ENCODE measurements around the gene IKBKE.

DNA sequence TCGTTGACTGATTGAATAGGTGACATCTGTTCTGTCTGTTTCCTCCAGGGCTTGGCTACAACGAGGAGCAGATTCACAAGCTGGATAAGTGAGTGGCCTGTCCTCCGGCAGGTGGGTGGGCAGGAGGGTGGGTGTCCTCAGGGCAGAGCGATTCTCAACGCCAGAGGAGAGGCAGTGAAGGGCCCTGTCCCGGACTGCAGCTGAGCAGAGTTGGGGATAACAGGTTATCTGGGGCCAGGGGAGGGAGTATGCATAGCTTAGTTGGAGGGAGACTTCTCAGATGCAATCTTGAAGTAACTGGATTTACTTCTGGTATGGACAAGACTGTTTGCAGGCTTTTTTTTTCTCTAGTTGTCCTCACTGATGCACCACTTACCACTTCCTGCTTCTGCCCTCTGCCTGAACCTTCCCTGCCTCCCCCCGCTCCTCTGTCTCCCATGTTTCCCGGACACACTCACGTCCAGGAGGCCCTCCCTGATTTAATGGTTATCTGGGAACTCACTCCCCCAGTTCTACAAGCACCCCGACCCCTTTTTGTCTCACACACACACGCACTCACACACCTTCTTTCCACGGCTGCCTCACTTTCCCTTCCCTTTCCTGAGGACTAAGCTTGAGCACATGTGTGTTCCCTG, 20.6 kb downstream of the IKBKE start:
- TF ChIP-seq, protein P1, sequence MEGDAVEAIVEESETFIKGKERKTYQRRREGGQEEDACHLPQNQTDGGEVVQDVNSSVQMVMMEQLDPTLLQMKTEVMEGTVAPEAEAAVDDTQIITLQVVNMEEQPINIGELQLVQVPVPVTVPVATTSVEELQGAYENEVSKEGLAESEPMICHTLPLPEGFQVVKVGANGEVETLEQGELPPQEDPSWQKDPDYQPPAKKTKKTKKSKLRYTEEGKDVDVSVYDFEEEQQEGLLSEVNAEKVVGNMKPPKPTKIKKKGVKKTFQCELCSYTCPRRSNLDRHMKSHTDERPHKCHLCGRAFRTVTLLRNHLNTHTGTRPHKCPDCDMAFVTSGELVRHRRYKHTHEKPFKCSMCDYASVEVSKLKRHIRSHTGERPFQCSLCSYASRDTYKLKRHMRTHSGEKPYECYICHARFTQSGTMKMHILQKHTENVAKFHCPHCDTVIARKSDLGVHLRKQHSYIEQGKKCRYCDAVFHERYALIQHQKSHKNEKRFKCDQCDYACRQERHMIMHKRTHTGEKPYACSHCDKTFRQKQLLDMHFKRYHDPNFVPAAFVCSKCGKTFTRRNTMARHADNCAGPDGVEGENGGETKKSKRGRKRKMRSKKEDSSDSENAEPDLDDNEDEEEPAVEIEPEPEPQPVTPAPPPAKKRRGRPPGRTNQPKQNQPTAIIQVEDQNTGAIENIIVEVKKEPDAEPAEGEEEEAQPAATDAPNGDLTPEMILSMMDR (optimal IDR thresholded peaks at IDR 0.05 in 1 of 3, IDR thresholded peaks at IDR 0.05 in 1 of 3, conservative IDR thresholded peaks at IDR 0.05 in 1 of 3; ENCODE audit: extremely low read depth in 1 of 3, insufficient read depth in 2 of 3, low read length in 3 of 3), result no peak
- TF ChIP-seq EZH2 (IDR thresholded peaks at IDR 0.05; ENCODE audit: low read length), result no peak

All from keratinocyte (primary cell).